HG02763 (cell line): Measurements from ENCODE around the gene CPT1C.

Source experiments
- ATAC-seq: cut with Tn5 transposase; IDR thresholded peaks from one replicate; pipeline ENCODE4 v1.9.1; 2021; ENCODE audit warnings: mild to moderate bottlenecking, moderate library complexity; ENCODE audit not compliant: unreplicated experiment

Gene CPT1C

GRCh38 chr19:49690656-49691242 lies at the start of gene CPT1C:
Gene CPT1C (plus strand): TSS chr19:49691116. CDS start chr19:49692253, 1,137 bp downstream.
- no peak for ATAC-seq

- ATAC-seq = peak; percentile 63
Observed at GRCh38 chr19:49641688-49642491, 49.0 kb upstream of the CPT1C start, which contains the start of gene SCAF1. Gene SCAF1 (plus strand): TSS chr19:49642209. CDS start chr19:49645027, 2,818 bp downstream.

DNA sequence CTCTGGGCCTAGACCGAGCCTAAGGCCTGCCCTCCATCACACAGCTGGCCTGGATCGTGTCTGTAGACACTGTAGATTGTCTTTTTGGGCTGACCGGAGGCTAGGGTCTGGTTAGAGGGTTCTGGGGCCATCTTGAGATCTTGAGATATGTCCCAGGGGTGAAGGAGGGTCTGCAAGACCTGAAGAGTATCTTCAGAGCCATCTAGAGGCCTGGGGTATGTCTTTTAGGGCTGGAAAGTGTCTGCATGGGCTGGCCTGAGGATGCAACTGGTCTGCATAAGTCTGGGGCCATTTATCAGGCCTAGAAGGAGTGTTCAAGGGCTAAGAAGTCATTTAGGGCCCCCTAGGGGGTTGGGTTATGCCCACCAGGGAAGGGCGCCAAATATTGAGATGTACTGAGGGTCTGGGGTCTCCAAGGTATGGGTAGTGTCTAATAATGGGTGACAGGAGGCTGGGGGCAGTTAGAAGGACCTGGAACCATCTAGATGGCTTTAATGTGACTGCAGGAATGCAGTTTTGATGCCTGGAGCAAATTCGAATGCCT lies 48.4 kb upstream of the CPT1C start:
- ATAC-seq = no peak

DNA sequence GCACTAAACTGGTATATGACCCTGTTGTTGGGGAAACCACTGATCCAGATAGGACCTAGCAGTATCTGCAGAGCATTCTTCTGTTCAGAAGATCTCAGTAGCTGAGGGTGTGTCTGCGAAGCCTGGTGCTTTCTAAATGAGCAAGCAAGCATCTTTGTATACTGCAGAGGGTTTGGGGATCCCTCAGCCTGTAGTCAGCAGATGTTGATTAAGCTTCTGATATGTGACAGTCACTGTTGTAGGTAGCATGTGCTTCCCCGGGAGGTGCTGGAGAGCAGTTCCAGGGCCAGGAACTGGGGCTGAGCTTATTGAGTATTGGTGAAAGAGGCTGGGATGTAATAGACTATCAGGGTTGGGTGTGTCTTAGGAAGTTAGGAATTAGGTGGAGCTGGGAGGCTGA lies 47.5 kb upstream of the CPT1C start:
- no peak for ATAC-seq

DNA sequence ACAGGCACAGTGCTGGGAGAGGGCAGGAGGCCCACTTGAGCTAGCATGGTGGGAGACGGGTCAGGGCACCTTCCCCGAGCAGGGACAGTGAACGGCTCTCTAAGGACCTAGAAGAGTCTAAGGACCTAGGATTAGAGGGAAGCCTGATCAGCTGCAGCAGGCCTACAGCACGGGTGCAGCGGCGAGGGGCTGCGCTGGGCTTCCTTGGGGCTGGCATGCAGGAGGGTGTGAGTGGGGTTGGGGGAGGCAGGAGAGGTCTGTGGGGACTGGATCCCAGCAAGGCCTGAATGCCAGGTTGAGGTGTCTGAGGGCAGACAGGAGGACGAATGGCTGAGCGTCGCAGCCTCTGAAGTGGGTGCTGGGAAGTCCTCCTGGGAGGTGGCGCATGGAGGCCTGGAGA lies 45.3 kb upstream of the CPT1C start:
- ATAC-seq = no peak

GRCh38 chr19:49645995-49646394 lies 44.9 kb upstream of the CPT1C start:
- ATAC-seq = no peak

DNA sequence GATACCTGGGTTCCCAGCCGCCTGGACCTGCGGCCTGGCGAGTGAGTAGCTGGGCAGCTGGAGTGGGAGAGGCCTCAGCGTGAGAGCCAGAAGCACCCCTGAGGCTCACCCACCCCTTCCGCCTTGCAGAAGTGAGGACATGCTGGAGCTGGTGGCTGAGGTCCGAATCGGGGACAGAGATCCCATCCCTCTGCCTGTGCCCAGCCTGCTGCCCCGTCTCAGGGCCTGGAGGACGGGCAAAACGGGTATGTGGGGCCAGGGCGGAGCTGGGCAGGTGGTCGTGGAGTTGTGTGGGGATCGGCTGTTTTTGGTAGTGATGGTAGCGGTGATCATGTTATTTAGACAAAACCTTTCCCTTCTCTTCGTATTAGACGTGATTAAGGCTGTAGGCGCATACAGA lies 44.3 kb upstream of the CPT1C start:
- ATAC-seq = no peak

GRCh38 chr19:49651029-49651819 lies 39.7 kb upstream of the CPT1C start:
- ATAC-seq = no peak

DNA sequence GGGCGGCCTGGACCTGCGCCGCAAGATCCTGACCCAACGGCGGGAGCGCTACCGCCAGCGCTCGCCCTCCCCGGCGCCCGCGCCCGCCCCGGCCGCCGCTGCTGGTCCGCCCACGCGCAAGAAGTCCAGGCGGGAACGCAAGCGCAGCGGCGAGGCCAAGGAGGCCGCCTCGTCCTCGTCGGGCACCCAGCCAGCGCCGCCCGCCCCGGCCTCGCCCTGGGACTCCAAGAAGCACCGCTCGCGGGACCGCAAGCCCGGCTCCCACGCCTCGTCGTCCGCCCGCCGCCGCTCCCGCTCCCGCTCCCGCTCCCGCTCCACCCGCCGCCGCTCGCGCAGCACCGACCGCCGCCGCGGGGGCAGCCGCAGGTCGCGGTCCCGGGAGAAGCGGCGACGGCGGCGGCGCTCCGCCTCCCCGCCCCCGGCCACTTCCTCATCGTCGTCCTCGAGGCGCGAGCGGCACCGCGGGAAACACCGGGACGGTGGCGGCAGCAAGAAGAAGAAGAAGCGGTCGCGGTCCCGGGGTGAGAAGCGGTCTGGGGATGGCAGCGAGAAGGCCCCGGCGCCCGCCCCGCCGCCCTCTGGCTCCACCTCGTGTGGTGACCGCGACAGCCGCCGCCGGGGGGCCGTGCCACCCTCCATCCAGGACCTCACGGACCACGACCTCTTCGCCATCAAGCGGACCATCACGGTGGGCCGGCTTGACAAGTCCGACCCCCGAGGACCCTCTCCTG lies 38.9 kb upstream of the CPT1C start:
- ATAC-seq = no peak

DNA sequence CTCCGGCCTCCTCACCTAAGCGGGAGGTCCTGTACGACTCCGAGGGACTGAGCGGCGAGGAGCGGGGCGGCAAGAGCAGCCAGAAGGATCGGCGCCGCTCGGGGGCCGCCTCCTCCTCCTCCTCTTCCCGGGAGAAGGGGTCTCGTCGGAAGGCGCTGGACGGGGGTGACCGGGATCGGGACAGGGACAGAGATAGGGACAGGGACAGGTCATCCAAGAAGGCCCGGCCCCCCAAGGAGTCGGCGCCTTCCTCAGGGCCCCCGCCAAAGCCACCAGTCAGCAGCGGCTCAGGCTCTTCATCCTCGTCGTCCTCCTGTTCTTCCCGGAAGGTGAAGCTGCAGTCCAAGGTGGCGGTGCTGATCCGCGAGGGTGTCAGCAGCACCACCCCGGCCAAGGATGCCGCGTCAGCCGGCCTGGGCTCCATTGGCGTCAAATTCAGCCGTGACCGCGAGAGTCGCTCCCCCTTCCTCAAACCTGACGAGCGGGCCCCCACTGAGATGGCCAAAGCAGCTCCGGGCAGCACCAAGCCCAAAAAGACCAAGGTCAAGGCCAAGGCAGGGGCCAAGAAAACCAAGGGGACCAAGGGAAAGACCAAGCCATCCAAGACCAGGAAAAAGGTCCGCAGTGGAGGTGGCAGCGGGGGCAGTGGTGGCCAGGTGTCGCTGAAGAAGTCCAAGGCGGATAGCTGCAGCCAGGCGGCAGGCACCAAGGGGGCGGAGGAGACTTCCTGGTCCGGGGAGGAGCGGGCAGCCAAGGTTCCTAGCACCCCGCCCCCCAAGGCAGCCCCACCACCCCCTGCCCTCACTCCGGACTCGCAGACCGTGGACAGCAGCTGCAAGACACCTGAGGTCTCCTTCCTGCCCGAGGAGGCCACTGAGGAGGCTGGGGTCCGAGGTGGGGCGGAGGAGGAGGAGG lies 38.1 kb upstream of the CPT1C start:
- no peak for ATAC-seq

GRCh38 chr19:49653466-49653806 lies 37.5 kb upstream of the CPT1C start:
- ATAC-seq = no peak

- no peak for ATAC-seq
Observed at GRCh38 chr19:49654581-49654980, 36.3 kb upstream of the CPT1C start.

- ATAC-seq = no peak
Observed at GRCh38 chr19:49655570-49656455, 35.1 kb upstream of the CPT1C start.

- no peak for ATAC-seq
Observed at GRCh38 chr19:49656456-49657109, 34.3 kb upstream of the CPT1C start.

DNA sequence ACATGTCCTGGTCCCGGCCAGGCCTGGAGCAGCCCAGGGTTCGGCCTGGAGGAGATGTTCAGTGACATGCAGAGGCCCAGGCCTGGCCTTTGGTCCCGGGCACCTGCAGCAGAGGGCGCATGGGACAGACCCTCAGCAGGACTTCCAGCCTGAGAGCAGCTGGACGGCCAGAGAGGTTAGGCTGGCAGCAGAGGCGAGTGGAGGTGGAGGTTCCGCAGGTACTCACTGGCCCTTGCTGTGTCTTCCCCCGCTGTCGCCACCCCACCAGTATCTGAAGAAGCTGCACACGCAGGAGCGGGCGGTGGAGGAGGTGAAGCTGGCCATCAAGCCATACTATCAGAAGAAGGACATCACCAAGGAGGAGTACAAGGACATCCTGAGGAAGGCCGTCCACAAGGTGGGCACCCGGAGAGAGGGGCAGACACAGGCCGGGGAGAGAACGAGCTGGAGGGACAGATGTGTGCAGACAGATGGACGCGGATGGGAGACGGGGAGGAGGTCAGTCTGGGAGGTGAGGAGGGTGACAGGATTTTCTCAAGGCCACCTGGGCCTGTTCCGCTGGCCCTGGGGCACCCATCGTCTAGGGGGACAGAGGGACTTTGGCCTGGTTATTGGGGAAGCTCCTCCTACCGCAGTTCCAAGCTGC lies 33.3 kb upstream of the CPT1C start:
- ATAC-seq = no peak

GRCh38 chr19:49658139-49658517 lies 32.8 kb upstream of the CPT1C start:
- no peak for ATAC-seq

GRCh38 chr19:49658566-49659442 lies 32.1 kb upstream of the CPT1C start:
- ATAC-seq = no peak
